HepG2 (cell line): ENCODE data around the gene TEX19. TPM values are rescaled to one million over a fixed set of nuclear protein-coding genes. Genes with fewer than 3 reads are reported as not detected.

Source experiments
- ARID2 ChIP-seq: sonication (generic); formaldehyde crosslinking; IDR thresholded peaks from 2 replicates; pipeline ENCODE4 v1.8.1; 2022; ENCODE audit warnings: mild to moderate bottlenecking, missing genetic modification reagents, borderline replicate concordance
- ARNT ChIP-seq: fragments of 450-650 bp; IDR thresholded peaks from 2 replicates; pipeline ENCODE4 v1.6.1; 2017
- CENPX ChIP-seq: sonication (generic); formaldehyde crosslinking; IDR thresholded peaks from 2 replicates; pipeline ENCODE4 v1.9.0; 2021; ENCODE audit warnings: mild to moderate bottlenecking, missing genetic modification reagents, moderate library complexity
- FLYWCH1 ChIP-seq: sonication (generic); formaldehyde crosslinking; IDR thresholded peaks from 2 replicates; pipeline ENCODE4 v1.8.1; 2023; ENCODE audit warnings: mild to moderate bottlenecking, missing genetic modification reagents
- GABPB1 ChIP-seq: IDR thresholded peaks from 2 replicates; pipeline ENCODE4 v1.6.1; 2016; ENCODE audit warnings: mild to moderate bottlenecking, missing genetic modification reagents, moderate library complexity, missing compliant biosample characterization
- HMG20A ChIP-seq: IDR thresholded peaks from 2 replicates; pipeline ENCODE4 v1.6.1; 2016; ENCODE audit warnings: borderline replicate concordance
- HMGXB3 ChIP-seq: sonication (generic); formaldehyde crosslinking; IDR thresholded peaks from 2 replicates; pipeline ENCODE4 v1.4.0; 2020; ENCODE audit warnings: missing genetic modification reagents, borderline replicate concordance
- HOXA9 ChIP-seq: sonication (generic); formaldehyde crosslinking; IDR thresholded peaks from 2 replicates; pipeline ENCODE4 v1.8.1; 2022; ENCODE audit warnings: missing genetic modification reagents, mild to moderate bottlenecking, moderate library complexity, borderline replicate concordance
- HOXD1 ChIP-seq: sonication (generic); formaldehyde crosslinking; IDR thresholded peaks from 2 replicates; pipeline ENCODE4 v1.5.0; 2020; ENCODE audit warnings: missing genetic modification reagents
- KMT2A ChIP-seq: sonication (generic); formaldehyde crosslinking; IDR thresholded peaks from 2 replicates; pipeline ENCODE4 v1.4.0; 2020; ENCODE audit warnings: missing genetic modification reagents
- MXD4 ChIP-seq: IDR thresholded peaks from 2 replicates; pipeline ENCODE4 v1.6.1; 2016; ENCODE audit warnings: mild to moderate bottlenecking, missing biosample characterization, missing genetic modification reagents
- NFKB2 ChIP-seq: sonication (generic); formaldehyde crosslinking; IDR thresholded peaks from 2 replicates; pipeline ENCODE4 v1.4.0; 2020; ENCODE audit warnings: missing genetic modification reagents, borderline replicate concordance
- SAFB2 ChIP-seq: sonication (generic); formaldehyde crosslinking; IDR thresholded peaks from 2 replicates; pipeline ENCODE4 v1.5.1; 2020; ENCODE audit warnings: missing genetic modification reagents, low read depth, mild to moderate bottlenecking, borderline replicate concordance
- SNRNP70 ChIP-seq: fragments of 200-400 bp; formaldehyde crosslinking; IDR thresholded peaks from 2 replicates; pipeline ENCODE4 v1.6.1; 2017; ENCODE audit warnings: mild to moderate bottlenecking, low read depth, low read length, moderate library complexity
- TAF1 ChIP-seq: sonication (generic); formaldehyde crosslinking; IDR thresholded peaks from 2 replicates; pipeline ENCODE4 v1.4.0; 2020; ENCODE audit warnings: missing genetic modification reagents
- ZNF558 ChIP-seq: sonication (generic); formaldehyde crosslinking; IDR thresholded peaks from 2 replicates; pipeline ENCODE4 v1.9.0; 2022; ENCODE audit warnings: mild to moderate bottlenecking, missing genetic modification reagents, borderline replicate concordance
- ZNF569 ChIP-seq: sonication (generic); formaldehyde crosslinking; IDR thresholded peaks from 2 replicates; pipeline ENCODE4 v1.5.0; 2020; ENCODE audit warnings: mild to moderate bottlenecking, missing genetic modification reagents, moderate library complexity, borderline replicate concordance
- ZNF619 ChIP-seq: sonication (generic); formaldehyde crosslinking; IDR thresholded peaks from 2 replicates; pipeline ENCODE4 v1.4.0; 2020; ENCODE audit warnings: mild to moderate bottlenecking, missing genetic modification reagents
- ZNF780A ChIP-seq: sonication (generic); formaldehyde crosslinking; IDR thresholded peaks from 2 replicates; pipeline ENCODE4 v1.8.0; 2022; ENCODE audit warnings: mild to moderate bottlenecking, missing genetic modification reagents, moderate library complexity
- ZNF792 ChIP-seq: IDR thresholded peaks from 2 replicates; pipeline ENCODE4 v1.6.1; 2016
- polyA plus RNA-seq, 8 experiments: library from polyadenylated mRNA; depleted of rRNA in 3 of 8; stranded (reverse) in 7 of 8; unstranded in 1 of 8; fragments of >200 nt; fragmentation: Illumina TruSeq in 4 of 8; extraction: Trizol in 4 of 8; gene quantifications; 2 replicates each; pipeline versions ENCODE4 v1.2.1 to v1.2.3, GENCODE V29; 2011 to 2016; ENCODE audit warnings: low read depth in 4 of 8, missing spikeins in 1 of 8, mixed read lengths in 1 of 8; ENCODE audit not compliant: insufficient read depth in 1 of 8
- total RNA-seq, 5 experiments: library from RNA; depleted of rRNA; stranded (reverse); fragments of >200 nt; fragmentation: Illumina TruSeq; extraction: Trizol; gene quantifications; 2 replicates each; pipeline ENCODE4 v1.2.3, GENCODE V29; 2016; ENCODE audit warnings: low read depth in 1 of 5
- TF ChIP-seq, protein P1 (sequence below): sonication (generic); formaldehyde crosslinking; IDR thresholded peaks from 2 replicates; pipeline ENCODE4 v1.4.0; 2020; ENCODE audit warnings: mild to moderate bottlenecking, low read depth, missing genetic modification reagents
- TF ChIP-seq, protein P2 (sequence below): IDR thresholded peaks from 2 replicates; pipeline ENCODE4 v1.6.1; 2016; ENCODE audit warnings: mild to moderate bottlenecking
- TF ChIP-seq, protein P3 (sequence below): sonication (generic); formaldehyde crosslinking; IDR thresholded peaks from 2 replicates; pipeline ENCODE4 v1.8.1; 2023; ENCODE audit warnings: mild to moderate bottlenecking, missing genetic modification reagents, borderline replicate concordance

The TEX19 gene
- total and polyA plus RNA-seq, 2 of the 13 experiments (the other 11 are each of a cell fraction or from before 2014, with no cell fraction given), result 1.3 to 6.0 TPM

GRCh38 chr17:82351713-82352488 is 7.1 kb upstream of the TEX19 start (continued):
- TF ChIP-seq SNRNP70 (no peak), HOXA9 (no peak), HOXD1 (CRISPR knock-in tag) (no peak), CENPX (no peak), TAF1 (CRISPR knock-in tag) (peak; percentile 22; the same call in 1 of the 2 replicates), GABPB1 (CRISPR knock-in tag) (peak; percentile 50), KMT2A (CRISPR knock-in tag) (peak; percentile 63), ARID2 (CRISPR knock-in tag) (no peak), ZNF558 (CRISPR knock-in tag) (no peak), NFKB2 (CRISPR knock-in tag) (no peak; the same call in 1 of the 2 replicates), HMG20A (no peak; the same call in 1 of the 2 replicates), HMGXB3 (CRISPR knock-in tag) (0 out of 2 replicates have a peak, but pooled peaks have one; percentile 21), ZNF780A (no peak), SAFB2 (CRISPR knock-in tag) (no peak; the same call in 1 of the 2 replicates), FLYWCH1 (no peak), ARNT (no peak), ZNF619 (CRISPR knock-in tag) (peak; percentile 91; the same call in 1 of the 2 replicates), ZNF792 (0 out of 2 replicates have a peak, but pooled peaks have one; percentile 13), MXD4 (peak; percentile 72; the same call in 1 of the 2 replicates), ZNF569 (CRISPR knock-in tag) (no peak)
- TF ChIP-seq, protein P1, sequence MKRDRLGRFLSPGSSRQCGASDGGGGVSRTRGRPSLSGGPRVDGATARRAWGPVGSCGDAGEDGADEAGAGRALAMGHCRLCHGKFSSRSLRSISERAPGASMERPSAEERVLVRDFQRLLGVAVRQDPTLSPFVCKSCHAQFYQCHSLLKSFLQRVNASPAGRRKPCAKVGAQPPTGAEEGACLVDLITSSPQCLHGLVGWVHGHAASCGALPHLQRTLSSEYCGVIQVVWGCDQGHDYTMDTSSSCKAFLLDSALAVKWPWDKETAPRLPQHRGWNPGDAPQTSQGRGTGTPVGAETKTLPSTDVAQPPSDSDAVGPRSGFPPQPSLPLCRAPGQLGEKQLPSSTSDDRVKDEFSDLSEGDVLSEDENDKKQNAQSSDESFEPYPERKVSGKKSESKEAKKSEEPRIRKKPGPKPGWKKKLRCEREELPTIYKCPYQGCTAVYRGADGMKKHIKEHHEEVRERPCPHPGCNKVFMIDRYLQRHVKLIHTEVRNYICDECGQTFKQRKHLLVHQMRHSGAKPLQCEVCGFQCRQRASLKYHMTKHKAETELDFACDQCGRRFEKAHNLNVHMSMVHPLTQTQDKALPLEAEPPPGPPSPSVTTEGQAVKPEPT (CRISPR knock-in tag), result no peak
- TF ChIP-seq, protein P2, sequence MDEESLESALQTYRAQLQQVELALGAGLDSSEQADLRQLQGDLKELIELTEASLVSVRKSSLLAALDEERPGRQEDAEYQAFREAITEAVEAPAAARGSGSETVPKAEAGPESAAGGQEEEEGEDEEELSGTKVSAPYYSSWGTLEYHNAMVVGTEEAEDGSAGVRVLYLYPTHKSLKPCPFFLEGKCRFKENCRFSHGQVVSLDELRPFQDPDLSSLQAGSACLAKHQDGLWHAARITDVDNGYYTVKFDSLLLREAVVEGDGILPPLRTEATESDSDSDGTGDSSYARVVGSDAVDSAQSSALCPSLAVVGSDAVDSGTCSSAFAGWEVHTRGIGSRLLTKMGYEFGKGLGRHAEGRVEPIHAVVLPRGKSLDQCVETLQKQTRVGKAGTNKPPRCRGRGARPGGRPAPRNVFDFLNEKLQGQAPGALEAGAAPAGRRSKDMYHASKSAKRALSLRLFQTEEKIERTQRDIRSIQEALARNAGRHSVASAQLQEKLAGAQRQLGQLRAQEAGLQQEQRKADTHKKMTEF (CRISPR knock-in tag), result peak; percentile 82
- TF ChIP-seq, protein P3, sequence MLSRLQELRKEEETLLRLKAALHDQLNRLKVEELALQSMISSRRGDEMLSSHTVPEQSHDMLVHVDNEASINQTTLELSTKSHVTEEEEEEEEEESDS (CRISPR knock-in tag), result no peak
